NB4 (cell line): ENCODE results near the gene PEG3.

ENCODE experiments used
- DNase-seq: peaks from one replicate; pipeline ENCODE4 v3.0.0; 2010; ENCODE audit warnings: low read depth
- H3K4me3 ChIP-seq: one replicate; pipeline ENCODE4 v1.5.1; 2011; ENCODE audit warnings: mild to moderate bottlenecking, low read depth, low read length, moderate library complexity
- MAX ChIP-seq: IDR thresholded peaks from 2 replicates; pipeline ENCODE4 v1.6.1; 2011; ENCODE audit warnings: low read depth, low read length
- MYC ChIP-seq: IDR thresholded peaks from 2 replicates; pipeline ENCODE4 v1.6.1; 2011; ENCODE audit warnings: low read depth, low read length
- POLR2A ChIP-seq: IDR thresholded peaks from 2 replicates; pipeline ENCODE4 v1.6.1; 2011; ENCODE audit warnings: mild to moderate bottlenecking; ENCODE audit not compliant: insufficient read length; ENCODE audit errors: extremely low read depth
- TF ChIP-seq, protein P1 (sequence below): IDR thresholded peaks from one replicate; pipeline ENCODE4 v1.5.1; 2012; ENCODE audit warnings: low read depth, low read length

Gene PEG3

DNA sequence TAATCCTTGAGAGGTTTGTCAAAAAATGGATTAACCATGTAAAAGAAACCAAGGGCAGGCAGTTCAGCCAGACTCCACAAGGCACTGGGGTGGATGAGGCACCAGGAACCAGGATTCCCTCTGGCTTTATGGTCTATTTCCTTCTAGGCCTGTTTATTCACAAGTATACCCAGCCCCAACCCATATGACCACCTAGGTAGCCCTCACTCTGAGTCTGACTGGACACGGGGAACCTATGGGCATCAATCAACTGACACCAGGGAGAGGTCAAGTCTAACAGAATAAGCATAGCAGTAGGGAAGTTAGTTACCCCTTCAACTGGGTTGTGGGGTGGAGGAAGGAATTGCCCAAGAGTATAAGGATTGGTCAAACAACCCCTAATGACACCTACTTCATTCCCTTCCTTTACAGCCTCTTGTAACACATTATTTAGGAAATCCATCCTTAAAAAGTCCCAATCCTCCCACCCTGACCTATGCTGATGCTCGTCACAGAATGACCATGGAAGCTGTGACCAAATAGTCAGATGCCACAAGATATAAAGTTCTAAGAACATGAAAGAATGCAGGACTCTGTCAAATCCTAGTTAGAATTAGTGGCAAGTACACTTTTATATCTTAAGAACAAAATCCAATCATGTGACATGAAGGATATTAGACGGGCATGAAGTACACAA lies 31.7 kb downstream of the PEG3 start:
- TF ChIP-seq POLR2A (no peak), MYC (no peak), MAX (no peak)
- TF ChIP-seq, protein P1, sequence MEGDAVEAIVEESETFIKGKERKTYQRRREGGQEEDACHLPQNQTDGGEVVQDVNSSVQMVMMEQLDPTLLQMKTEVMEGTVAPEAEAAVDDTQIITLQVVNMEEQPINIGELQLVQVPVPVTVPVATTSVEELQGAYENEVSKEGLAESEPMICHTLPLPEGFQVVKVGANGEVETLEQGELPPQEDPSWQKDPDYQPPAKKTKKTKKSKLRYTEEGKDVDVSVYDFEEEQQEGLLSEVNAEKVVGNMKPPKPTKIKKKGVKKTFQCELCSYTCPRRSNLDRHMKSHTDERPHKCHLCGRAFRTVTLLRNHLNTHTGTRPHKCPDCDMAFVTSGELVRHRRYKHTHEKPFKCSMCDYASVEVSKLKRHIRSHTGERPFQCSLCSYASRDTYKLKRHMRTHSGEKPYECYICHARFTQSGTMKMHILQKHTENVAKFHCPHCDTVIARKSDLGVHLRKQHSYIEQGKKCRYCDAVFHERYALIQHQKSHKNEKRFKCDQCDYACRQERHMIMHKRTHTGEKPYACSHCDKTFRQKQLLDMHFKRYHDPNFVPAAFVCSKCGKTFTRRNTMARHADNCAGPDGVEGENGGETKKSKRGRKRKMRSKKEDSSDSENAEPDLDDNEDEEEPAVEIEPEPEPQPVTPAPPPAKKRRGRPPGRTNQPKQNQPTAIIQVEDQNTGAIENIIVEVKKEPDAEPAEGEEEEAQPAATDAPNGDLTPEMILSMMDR: no peak
- H3K4me3 ChIP-seq: no peak overlapping the region
- DNase-seq: no peak

DNA sequence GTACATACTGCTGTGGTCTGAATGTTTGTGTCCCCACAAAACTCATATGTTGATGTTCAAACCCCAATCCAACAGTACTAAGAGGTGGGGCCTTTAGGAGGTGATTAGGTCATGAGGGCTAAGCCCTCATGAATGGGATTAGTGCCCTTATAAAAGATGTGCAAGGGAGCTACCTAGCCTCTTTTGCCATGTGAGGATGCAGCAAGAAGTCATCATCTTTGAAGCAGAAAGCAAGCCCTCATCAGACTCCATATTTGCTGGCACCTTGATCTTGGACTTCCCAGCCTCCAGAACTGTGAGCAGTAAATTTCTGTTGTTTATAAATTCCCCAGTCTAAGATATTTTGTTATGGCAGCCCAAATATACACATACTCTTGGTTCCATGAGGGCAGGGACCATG lies 33.9 kb downstream of the PEG3 start:
- TF ChIP-seq, protein P1: no peak
- TF ChIP-seq MYC (no peak), MAX (no peak), POLR2A (no peak)
- no peak for DNase-seq

More for the DNA sequence above, 33.9 kb downstream of the PEG3 start:
- H3K4me3 ChIP-seq: no peak overlapping the region
